GM23338 (cell line): ENCODE measurements around the gene ARID1B. TPM values are rescaled to one million over a fixed set of nuclear protein-coding genes. Genes with fewer than 3 reads are reported as not detected.

Experiments
- ATAC-seq: fragments of 200-7000 bp; cut with Tn5 transposase; 3 replicates; pipeline ENCODE4 v1.9.1; 2020
- DNase-seq: peaks from one replicate; pipeline ENCODE4 v3.0.0-alpha.2; 2015; ENCODE audit warnings: low spot score
- H2AFZ ChIP-seq: fragments of 200-600 bp; sonication (generic); 2 replicates; pipeline ENCODE4 v1.8.0; 2016; ENCODE audit warnings: antibody characterized with exemption, mild to moderate bottlenecking, moderate library complexity
- H3F3A ChIP-seq: fragments of 200-600 bp; sonication (generic); replicated peaks from 2 replicates; pipeline ENCODE4 v1.8.0; 2017; ENCODE audit warnings: antibody characterized with exemption, mixed run types, low read depth
- H3K27ac ChIP-seq: fragments of 200-600 bp; sonication (generic); 2 replicates; pipeline ENCODE4 v1.6.1; 2016; ENCODE audit warnings: low read depth
- H3K27me3 ChIP-seq: fragments of 200-600 bp; sonication (generic); 2 replicates; pipeline ENCODE4 v1.8.0; 2016; ENCODE audit warnings: mild to moderate bottlenecking, mixed run types, moderate library complexity; ENCODE audit not compliant: insufficient read depth
- H3K36me3 ChIP-seq: fragments of 200-600 bp; sonication (generic); 2 replicates; pipeline ENCODE4 v1.8.0; 2016; ENCODE audit warnings: mild to moderate bottlenecking; ENCODE audit not compliant: insufficient read depth
- H3K4me1 ChIP-seq: fragments of 200-600 bp; sonication (generic); 2 replicates; pipeline ENCODE4 v1.8.0; 2016; ENCODE audit warnings: mild to moderate bottlenecking, moderate library complexity; ENCODE audit not compliant: insufficient read depth
- H3K4me2 ChIP-seq: fragments of 200-600 bp; sonication (generic); 2 replicates; pipeline ENCODE4 v1.7.1; 2017; ENCODE audit warnings: mixed run types
- H3K4me3 ChIP-seq: fragments of 200-600 bp; sonication (generic); 2 replicates; pipeline ENCODE4 v1.6.1; 2016; ENCODE audit warnings: mixed run types
- H3K79me2 ChIP-seq: fragments of 200-600 bp; sonication (generic); replicated peaks from 2 replicates; pipeline ENCODE4 v1.8.0; 2017; ENCODE audit warnings: mild to moderate bottlenecking; ENCODE audit not compliant: insufficient read depth
- H3K9me2 ChIP-seq: fragments of 200-600 bp; sonication (generic); 2 replicates; pipeline ENCODE4 v1.8.0; 2017; ENCODE audit not compliant: insufficient read depth
- H4K20me1 ChIP-seq: fragments of 200-600 bp; sonication (generic); replicated peaks from 2 replicates; pipeline ENCODE4 v1.8.0; 2017; ENCODE audit warnings: mild to moderate bottlenecking; ENCODE audit not compliant: insufficient read depth
- H3K27ac Mint-ChIP-seq: 2 replicates; pipeline ENCODE4 v1.8.0; 2020; ENCODE audit warnings: inconsistent platforms, mild to moderate bottlenecking, moderate library complexity, mixed read lengths
- H3K27me3 Mint-ChIP-seq: 3 replicates; pipeline ENCODE4 v1.8.0; 2022; ENCODE audit warnings: low read depth, mild to moderate bottlenecking, moderate library complexity, mixed read lengths, inconsistent platforms; ENCODE audit not compliant: insufficient read depth, poor library complexity
- H3K36me3 Mint-ChIP-seq: 3 replicates; pipeline ENCODE4 v1.8.0; 2021; ENCODE audit warnings: low read depth, mild to moderate bottlenecking, inconsistent platforms, moderate library complexity, mixed read lengths
- H3K4me1 Mint-ChIP-seq: 3 replicates; pipeline ENCODE4 v1.8.0; 2020; ENCODE audit warnings: mild to moderate bottlenecking, inconsistent platforms, mixed read lengths
- H3K4me3 Mint-ChIP-seq: 3 replicates; pipeline ENCODE4 v1.8.0; 2021; ENCODE audit warnings: moderate library complexity, mild to moderate bottlenecking, inconsistent platforms, mixed read lengths
- H3K9me3 Mint-ChIP-seq: 3 replicates; pipeline ENCODE4 v1.8.0; 2020; ENCODE audit warnings: moderate library complexity, mild to moderate bottlenecking, inconsistent platforms, mixed read lengths
- CREB1 ChIP-seq: fragments of 250-450 bp; sonication (Bioruptor Pico); IDR thresholded peaks from 2 replicates; pipeline ENCODE4 v1.5.0; 2020; ENCODE audit warnings: low read depth, mild to moderate bottlenecking, moderate library complexity
- EZH2 ChIP-seq: fragments of 200-600 bp; sonication (generic); IDR thresholded peaks from one replicate; pipeline ENCODE4 v1.8.0; 2017; ENCODE audit warnings: antibody characterized with exemption, mild to moderate bottlenecking, low read depth; ENCODE audit not compliant: unreplicated experiment
- POLR2AphosphoS5 ChIP-seq: IDR thresholded peaks from 2 replicates; pipeline ENCODE4 v1.6.1; 2016; ENCODE audit warnings: antibody characterized with exemption, low read depth
- STAT1 ChIP-seq: IDR thresholded peaks from one replicate; pipeline ENCODE4 v1.6.1; 2016; ENCODE audit warnings: antibody characterized with exemption; ENCODE audit not compliant: unreplicated experiment
- ZNF331 ChIP-seq: fragments of 250-450 bp; sonication (Bioruptor Pico); IDR thresholded peaks from 2 replicates; pipeline ENCODE4 v1.5.0; 2020; ENCODE audit warnings: low read depth, mild to moderate bottlenecking, moderate library complexity
- polyA plus RNA-seq: library from polyadenylated mRNA; unstranded; fragments of >200 nt; fragmentation: Nextera tagmentation; extraction: Ambion mirVana; gene quantifications from 2 replicates; pipeline ENCODE4 v1.2.1, GENCODE V29; 2016
- total RNA-seq: library from RNA; depleted of rRNA; stranded (reverse); fragments of >200 nt; shearing (Covaris generic); gene quantifications from 2 replicates; pipeline ENCODE4 v1.2.3, GENCODE V29; 2014
- TF ChIP-seq, protein P1 (sequence below): IDR thresholded peaks from one replicate; pipeline ENCODE4 v1.6.1; 2018; ENCODE audit warnings: antibody characterized with exemption; ENCODE audit not compliant: unreplicated experiment
- TF ChIP-seq, protein P2 (sequence below): IDR thresholded peaks from 2 replicates; pipeline ENCODE4 v1.6.1; 2016; ENCODE audit warnings: antibody characterized with exemption

Gene ARID1B
- total and polyA plus RNA-seq, 2 experiments from 2014 or later = 59.3 to 72.2 TPM

DNA sequence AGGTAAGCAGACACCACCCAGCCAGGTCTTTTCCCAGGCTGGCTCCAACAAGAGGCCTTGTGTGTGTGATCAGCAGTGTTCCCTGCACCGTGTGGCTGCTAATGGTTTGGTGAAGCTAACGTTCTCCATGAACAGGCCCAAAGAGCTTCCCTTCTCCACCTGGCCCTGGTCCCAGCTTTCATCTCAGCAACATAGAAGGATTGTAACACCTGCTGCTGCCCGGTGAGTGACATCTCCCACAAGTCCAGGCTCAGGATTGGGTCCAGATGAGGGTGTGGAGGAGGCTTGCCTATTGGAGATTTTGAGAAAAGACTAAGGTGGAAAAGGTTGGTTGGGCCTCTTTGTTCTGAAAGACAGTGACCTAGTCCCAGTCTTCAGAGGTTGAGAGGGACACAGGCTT, 456.5 kb downstream of the ARID1B start:
- peaks cover 53% of the 10 kb centered on the region for H3K27me3 Mint-ChIP-seq
- peaks cover 8% of the 10 kb centered on the region; the same call in 2 of the 3 replicates for H3K9me3 Mint-ChIP-seq
- no peaks in the 10 kb centered on the region for H3K36me3 ChIP-seq
- no peak overlapping the region for H3K27ac Mint-ChIP-seq
- peaks cover 29% of the 10 kb centered on the region for H3K4me1 Mint-ChIP-seq
- H3K4me2 ChIP-seq = no peak overlapping the region
- no peak for TF ChIP-seq STAT1
- TF ChIP-seq CREB1 (CRISPR knock-in tag) = no peak
- TF ChIP-seq, protein P1, sequence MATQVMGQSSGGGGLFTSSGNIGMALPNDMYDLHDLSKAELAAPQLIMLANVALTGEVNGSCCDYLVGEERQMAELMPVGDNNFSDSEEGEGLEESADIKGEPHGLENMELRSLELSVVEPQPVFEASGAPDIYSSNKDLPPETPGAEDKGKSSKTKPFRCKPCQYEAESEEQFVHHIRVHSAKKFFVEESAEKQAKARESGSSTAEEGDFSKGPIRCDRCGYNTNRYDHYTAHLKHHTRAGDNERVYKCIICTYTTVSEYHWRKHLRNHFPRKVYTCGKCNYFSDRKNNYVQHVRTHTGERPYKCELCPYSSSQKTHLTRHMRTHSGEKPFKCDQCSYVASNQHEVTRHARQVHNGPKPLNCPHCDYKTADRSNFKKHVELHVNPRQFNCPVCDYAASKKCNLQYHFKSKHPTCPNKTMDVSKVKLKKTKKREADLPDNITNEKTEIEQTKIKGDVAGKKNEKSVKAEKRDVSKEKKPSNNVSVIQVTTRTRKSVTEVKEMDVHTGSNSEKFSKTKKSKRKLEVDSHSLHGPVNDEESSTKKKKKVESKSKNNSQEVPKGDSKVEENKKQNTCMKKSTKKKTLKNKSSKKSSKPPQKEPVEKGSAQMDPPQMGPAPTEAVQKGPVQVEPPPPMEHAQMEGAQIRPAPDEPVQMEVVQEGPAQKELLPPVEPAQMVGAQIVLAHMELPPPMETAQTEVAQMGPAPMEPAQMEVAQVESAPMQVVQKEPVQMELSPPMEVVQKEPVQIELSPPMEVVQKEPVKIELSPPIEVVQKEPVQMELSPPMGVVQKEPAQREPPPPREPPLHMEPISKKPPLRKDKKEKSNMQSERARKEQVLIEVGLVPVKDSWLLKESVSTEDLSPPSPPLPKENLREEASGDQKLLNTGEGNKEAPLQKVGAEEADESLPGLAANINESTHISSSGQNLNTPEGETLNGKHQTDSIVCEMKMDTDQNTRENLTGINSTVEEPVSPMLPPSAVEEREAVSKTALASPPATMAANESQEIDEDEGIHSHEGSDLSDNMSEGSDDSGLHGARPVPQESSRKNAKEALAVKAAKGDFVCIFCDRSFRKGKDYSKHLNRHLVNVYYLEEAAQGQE = no peak
- TF ChIP-seq, protein P2, sequence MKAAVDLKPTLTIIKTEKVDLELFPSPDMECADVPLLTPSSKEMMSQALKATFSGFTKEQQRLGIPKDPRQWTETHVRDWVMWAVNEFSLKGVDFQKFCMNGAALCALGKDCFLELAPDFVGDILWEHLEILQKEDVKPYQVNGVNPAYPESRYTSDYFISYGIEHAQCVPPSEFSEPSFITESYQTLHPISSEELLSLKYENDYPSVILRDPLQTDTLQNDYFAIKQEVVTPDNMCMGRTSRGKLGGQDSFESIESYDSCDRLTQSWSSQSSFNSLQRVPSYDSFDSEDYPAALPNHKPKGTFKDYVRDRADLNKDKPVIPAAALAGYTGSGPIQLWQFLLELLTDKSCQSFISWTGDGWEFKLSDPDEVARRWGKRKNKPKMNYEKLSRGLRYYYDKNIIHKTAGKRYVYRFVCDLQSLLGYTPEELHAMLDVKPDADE = no peak
- H3K4me1 ChIP-seq = peaks cover 3% of the 10 kb centered on the region; the same call in 1 of the 2 replicates
- no peaks in the 10 kb centered on the region for H4K20me1 ChIP-seq
- H3K4me3 ChIP-seq = no peak overlapping the region
- no peak overlapping the region for H3K4me3 Mint-ChIP-seq
- H3K27me3 ChIP-seq = peaks cover 38% of the 10 kb centered on the region
- DNase-seq (no peak), ATAC-seq (no peak)
- no peak overlapping the region for H3K27ac ChIP-seq
- no peak overlapping the region for H2AFZ ChIP-seq
- no peaks in the 10 kb centered on the region; the same call in 2 of the 3 replicates for H3K36me3 Mint-ChIP-seq
- peaks cover 11% of the 10 kb centered on the region; the same call in 1 of the 2 replicates for H3F3A ChIP-seq
- peaks cover 9% of the 10 kb centered on the region; the same call in 1 of the 2 replicates for H3K9me2 ChIP-seq
- no peaks in the 10 kb centered on the region for H3K79me2 ChIP-seq

- no peak overlapping the region for H3K27ac Mint-ChIP-seq
- H3K4me3 ChIP-seq = peak overlapping the region; percentile 90
- H3K79me2 ChIP-seq = no peaks in the 10 kb centered on the region
- peaks cover 30% of the 10 kb centered on the region for H3K4me1 Mint-ChIP-seq
- H4K20me1 ChIP-seq = no peaks in the 10 kb centered on the region
- H3K4me3 Mint-ChIP-seq = peak overlapping the region; percentile 91
- no peak overlapping the region for H3K27ac ChIP-seq
- H2AFZ ChIP-seq = peak overlapping the region; percentile 96
- H3K36me3 ChIP-seq = no peaks in the 10 kb centered on the region
- H3K4me1 ChIP-seq = peaks cover 15% of the 10 kb centered on the region
- ATAC-seq (peak; percentile 85), DNase-seq (peak; percentile 96)
- H3K27me3 ChIP-seq = peaks cover 38% of the 10 kb centered on the region
- no peaks in the 10 kb centered on the region; the same call in 2 of the 3 replicates for H3K36me3 Mint-ChIP-seq
- 0 out of 2 replicates have a peak, but pooled peaks cover 3% of the 10 kb centered on the region for H3F3A ChIP-seq
- peaks cover 55% of the 10 kb centered on the region for H3K27me3 Mint-ChIP-seq
- peaks cover 8% of the 10 kb centered on the region; the same call in 2 of the 3 replicates for H3K9me3 Mint-ChIP-seq
- peak overlapping the region; percentile 93 for H3K4me2 ChIP-seq
- peaks cover 9% of the 10 kb centered on the region for H3K9me2 ChIP-seq
- TF ChIP-seq, protein P1 = no peak
- no peak for TF ChIP-seq POLR2AphosphoS5
- TF ChIP-seq EZH2 = peak; percentile 53
- TF ChIP-seq ZNF331 (CRISPR knock-in tag) = no peak
Observed at GRCh38 chr6:157235600-157236039, 458.4 kb downstream of the ARID1B start.
